Keratinocyte (primary cell): ENCODE results near the gene TEX47. TPM values are rescaled to one million over a fixed set of nuclear protein-coding genes. Genes with fewer than 3 reads are reported as not detected.

Source experiments
- DNase-seq: peaks from one replicate; pipeline ENCODE4 v3.0.0-alpha.2; 2011; ENCODE audit warnings: low read depth, missing footprints, low spot score
- FAIRE-seq: peaks from 2 replicates; lab custom pipeline; 2011; peaks lifted over from hg19 to GRCh38; lab: Jason Lieb, UNC
- H2AFZ ChIP-seq: 2 replicates; pipeline ENCODE4 v1.6.0; 2012; ENCODE audit warnings: low read length, control low read depth, inconsistent platforms; ENCODE audit not compliant: control insufficient read depth
- H3K27ac ChIP-seq: 2 replicates; pipeline ENCODE4 v1.5.1; 2011; ENCODE audit warnings: low read length; ENCODE audit not compliant: control insufficient read depth, insufficient read depth
- H3K27me3 ChIP-seq: 3 replicates; pipeline ENCODE4 v1.6.0; 2011; ENCODE audit warnings: low read length; ENCODE audit not compliant: control insufficient read depth, insufficient read depth; ENCODE audit errors: extremely low read depth
- H3K36me3 ChIP-seq, 2 experiments: 2 replicates in 1 of 2; 3 replicates in 1 of 2; pipeline ENCODE4 v1.5.1; 2011; ENCODE audit warnings: low read length in 2 of 2, mild to moderate bottlenecking in 1 of 2; ENCODE audit not compliant: control insufficient read depth in 2 of 2, insufficient read depth in 2 of 2; ENCODE audit errors: extremely low read depth in 1 of 2
- H3K4me1 ChIP-seq: 3 replicates; pipeline ENCODE4 v1.5.1; 2011; ENCODE audit warnings: low read length; ENCODE audit not compliant: control insufficient read depth, insufficient read depth; ENCODE audit errors: extremely low read depth
- H3K4me2 ChIP-seq: 3 replicates; pipeline ENCODE4 v1.6.0; 2011; ENCODE audit warnings: low read depth, low read length; ENCODE audit not compliant: control insufficient read depth, insufficient read depth; ENCODE audit errors: extremely low read depth
- H3K4me3 ChIP-seq, 3 experiments: fragments of 200-600 bp in 1 of 3; sonication (generic) in 1 of 3; 2 replicates in 2 of 3; 3 replicates in 1 of 3; pipeline ENCODE4 v1.5.1; 2011 to 2016; ENCODE audit warnings: low read length in 3 of 3, mild to moderate bottlenecking in 3 of 3, control low read depth in 2 of 3, inconsistent platforms in 1 of 3, low read depth in 1 of 3, mixed read lengths in 1 of 3, mixed run types in 1 of 3, moderate library complexity in 1 of 3; ENCODE audit not compliant: control insufficient read depth in 2 of 3, insufficient read depth in 2 of 3; ENCODE audit errors: extremely low read depth in 1 of 3
- H3K79me2 ChIP-seq: 2 replicates; pipeline ENCODE4 v1.6.0; 2012; ENCODE audit warnings: low read length; ENCODE audit not compliant: control insufficient read depth, insufficient read depth
- H3K9ac ChIP-seq: 3 replicates; pipeline ENCODE4 v1.6.0; 2011; ENCODE audit warnings: low read length; ENCODE audit not compliant: control insufficient read depth, insufficient read depth; ENCODE audit errors: extremely low read depth
- H3K9me1 ChIP-seq: 3 replicates; pipeline ENCODE4 v1.6.0; 2011; ENCODE audit warnings: low read length; ENCODE audit not compliant: control insufficient read depth, insufficient read depth; ENCODE audit errors: extremely low read depth
- H3K9me3 ChIP-seq: 2 replicates; pipeline ENCODE4 v1.5.1; 2012; ENCODE audit warnings: low read depth, low read length; ENCODE audit not compliant: control insufficient read depth
- H4K20me1 ChIP-seq: 3 replicates; pipeline ENCODE4 v1.6.0; 2011; ENCODE audit warnings: low read length; ENCODE audit not compliant: control insufficient read depth, insufficient read depth; ENCODE audit errors: extremely low read depth
- CTCF ChIP-seq, 3 experiments: IDR thresholded peaks in 1 of 3; conservative IDR thresholded peaks in 1 of 3; optimal IDR thresholded peaks in 1 of 3; 2 replicates in 2 of 3; 3 replicates in 1 of 3; pipeline versions ENCODE3 to v1.5.1; 2011; ENCODE audit warnings: low read length in 3 of 3, mild to moderate bottlenecking in 3 of 3, moderate library complexity in 2 of 3, control low read depth in 1 of 3, inconsistent platforms in 1 of 3; ENCODE audit not compliant: insufficient read depth in 2 of 3; ENCODE audit errors: extremely low read depth in 1 of 3
- EZH2 ChIP-seq: IDR thresholded peaks from one replicate; pipeline ENCODE4 v1.6.1; 2012; ENCODE audit warnings: inconsistent platforms, mild to moderate bottlenecking, low read length, moderate library complexity
- dilution Hi-C: fragments of 300-500 bp; cut with MboI; formaldehyde crosslinking; loops from one replicate; pipeline ENCODE4 v1.7.0; 2020; ENCODE audit warnings: low sequenced_read_pairs; ENCODE audit not compliant: extremely low pct_ligation_motif_present
- polyA plus RNA-seq, 5 experiments: library from polyadenylated mRNA; depleted of rRNA in 3 of 5; stranded (reverse) in 3 of 5; stranded (forward) in 1 of 5; unstranded in 1 of 5; fragments of >200 nt; gene quantifications; 1 replicate in 1 of 5; 2 replicates in 3 of 5; 3 replicates in 1 of 5; pipeline versions ENCODE4 v1.2.1 to v1.2.3, GENCODE V29; 2011 to 2012; ENCODE audit warnings: missing spikeins in 2 of 5, low read depth in 1 of 5, low replicate concordance in 1 of 5

TEX47 gene
- polyA plus RNA-seq, 1 donor (not counting 4 experiments of a cell fraction or from before 2014, with no cell fraction given) = not detected

- no peak overlapping the region for H3K4me3 ChIP-seq
- TF ChIP-seq CTCF (optimal IDR thresholded peaks at IDR 0.05 in 1 of 3, IDR thresholded peaks at IDR 0.05 in 1 of 3, conservative IDR thresholded peaks at IDR 0.05 in 1 of 3; ENCODE audit: extremely low read depth in 1 of 3, insufficient read depth in 2 of 3, low read length in 3 of 3) = no peak
- no peak for TF ChIP-seq EZH2
Measured at GRCh38 chr7:88806280-88807037, 10.9 kb upstream of the TEX47 start.

DNA sequence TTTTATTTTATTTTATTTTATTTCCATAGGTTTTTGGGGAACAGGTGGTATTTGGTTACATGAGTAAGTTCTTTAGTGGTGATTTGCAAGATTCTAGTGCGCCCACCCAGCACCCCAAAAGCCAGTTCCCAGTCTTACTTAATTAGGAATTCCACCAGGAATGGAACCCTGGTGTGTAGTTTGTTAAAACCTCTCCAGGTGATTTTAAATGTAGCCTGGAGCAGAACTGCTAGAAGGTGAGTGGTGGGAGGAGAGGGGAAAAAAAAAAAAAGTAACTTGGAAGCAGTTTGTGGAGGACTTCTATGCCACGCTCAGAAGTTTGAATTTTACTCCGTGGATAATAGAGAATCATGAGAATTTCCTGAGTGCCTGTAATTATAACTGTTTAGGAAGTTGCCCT lies 5.5 kb upstream of the TEX47 start:
- H3K27ac ChIP-seq = no peak overlapping the region
- no peak overlapping the region for H2AFZ ChIP-seq
- FAIRE-seq = no peak
- no peak overlapping the region for H3K4me3 ChIP-seq
- no peaks in the 10 kb centered on the region for H3K9me3 ChIP-seq
- no peaks in the 10 kb centered on the region for H4K20me1 ChIP-seq
- no peak overlapping the region for H3K9ac ChIP-seq
- no peaks in the 10 kb centered on the region for H3K79me2 ChIP-seq
- no peak for TF ChIP-seq CTCF (optimal IDR thresholded peaks at IDR 0.05 in 1 of 3, IDR thresholded peaks at IDR 0.05 in 1 of 3, conservative IDR thresholded peaks at IDR 0.05 in 1 of 3; ENCODE audit: extremely low read depth in 1 of 3, insufficient read depth in 2 of 3, low read length in 3 of 3)
- no peak for TF ChIP-seq EZH2
- H3K27me3 ChIP-seq = no peaks in the 10 kb centered on the region
- no peak overlapping the region for H3K4me2 ChIP-seq
- no peaks in the 10 kb centered on the region for H3K4me1 ChIP-seq
- DNase-seq = no peak
- dilution Hi-C loops = no loop called here
- H3K36me3 ChIP-seq = no peaks in the 10 kb centered on the region
- H3K9me1 ChIP-seq = no peaks in the 10 kb centered on the region

More at GRCh38 chr7:88806280-88807037, 10.9 kb upstream of the TEX47 start:
- no peaks in the 10 kb centered on the region for H3K27me3 ChIP-seq
- no peaks in the 10 kb centered on the region for H3K9me1 ChIP-seq
- no peaks in the 10 kb centered on the region for H3K79me2 ChIP-seq
- H4K20me1 ChIP-seq = no peaks in the 10 kb centered on the region
- dilution Hi-C loops = no loop called here
- no peak overlapping the region for H2AFZ ChIP-seq
- H3K4me1 ChIP-seq = no peaks in the 10 kb centered on the region
- H3K9ac ChIP-seq = no peak overlapping the region
- FAIRE-seq (no peak), DNase-seq (no peak)
- no peaks in the 10 kb centered on the region for H3K9me3 ChIP-seq
- H3K4me2 ChIP-seq = no peak overlapping the region
- no peaks in the 10 kb centered on the region for H3K36me3 ChIP-seq
- no peak overlapping the region for H3K27ac ChIP-seq
